DOHH2 (cell line): ENCODE measurements around the gene FOXP3.

Experiments
- H3F3A ChIP-seq: fragments of 200-600 bp; sonication (generic), shearing (Covaris generic); 2 replicates; pipeline ENCODE4 v1.6.0; 2016; ENCODE audit warnings: antibody characterized with exemption, mild to moderate bottlenecking; ENCODE audit not compliant: control insufficient read depth, insufficient read depth
- H3K27ac ChIP-seq: fragments of 200-600 bp; sonication (generic); 2 replicates; pipeline ENCODE4 v1.5.1; 2014; ENCODE audit warnings: low read depth, mild to moderate bottlenecking, low read length, moderate library complexity
- H3K27me3 ChIP-seq: fragments of 200-600 bp; sonication (generic); 2 replicates; pipeline ENCODE4 v1.6.1; 2014; ENCODE audit warnings: mild to moderate bottlenecking, low read length, mixed read lengths; ENCODE audit not compliant: control insufficient read depth
- H3K36me3 ChIP-seq: fragments of 200-600 bp; sonication (generic); 2 replicates; pipeline ENCODE4 v1.6.1; 2014; ENCODE audit warnings: mild to moderate bottlenecking, low read length, moderate library complexity, mixed read lengths; ENCODE audit not compliant: control insufficient read depth
- H3K4me1 ChIP-seq: fragments of 200-600 bp; sonication (generic); 2 replicates; pipeline ENCODE4 v1.6.1; 2014; ENCODE audit warnings: mild to moderate bottlenecking, low read length, mixed read lengths; ENCODE audit not compliant: control insufficient read depth
- H3K4me2 ChIP-seq: fragments of 200-600 bp; sonication (generic); 2 replicates; pipeline ENCODE4 v1.6.0; 2014; ENCODE audit warnings: mild to moderate bottlenecking, low read length, moderate library complexity
- H3K4me3 ChIP-seq: fragments of 200-600 bp; sonication (generic); 2 replicates; pipeline ENCODE4 v1.5.1; 2014; ENCODE audit warnings: mild to moderate bottlenecking, low read length, mixed read lengths
- H3K79me2 ChIP-seq: fragments of 200-600 bp; sonication (generic); 2 replicates; pipeline ENCODE4 v1.6.1; 2014; ENCODE audit warnings: mild to moderate bottlenecking, low read length, mixed read lengths; ENCODE audit not compliant: control insufficient read depth
- H3K9me2 ChIP-seq: fragments of 200-600 bp; sonication (generic); replicated peaks from 2 replicates; pipeline ENCODE4 v1.6.1; 2014; ENCODE audit warnings: mild to moderate bottlenecking, low read length, mixed read lengths; ENCODE audit not compliant: control insufficient read depth
- H3K9me3 ChIP-seq: fragments of 200-600 bp; sonication (generic); 2 replicates; pipeline ENCODE4 v1.6.1; 2014; ENCODE audit warnings: antibody characterized with exemption, low read length, mixed read lengths; ENCODE audit not compliant: control insufficient read depth, insufficient read depth
- H4K20me1 ChIP-seq: fragments of 200-600 bp; sonication (generic); 2 replicates; pipeline ENCODE4 v1.6.0; 2014; ENCODE audit warnings: low read depth, mild to moderate bottlenecking, antibody characterized with exemption, low read length, moderate library complexity; ENCODE audit not compliant: control insufficient read depth, insufficient read depth
- CTCF ChIP-seq: fragments of 200-600 bp; sonication (generic); IDR thresholded peaks from one replicate; pipeline ENCODE4 v1.5.1; 2014; ENCODE audit warnings: antibody characterized with exemption, mild to moderate bottlenecking, low read depth, low read length; ENCODE audit not compliant: poor library complexity, severe bottlenecking
- EZH2phosphoT487 ChIP-seq: fragments of 200-600 bp; sonication (generic); IDR thresholded peaks from 2 replicates; pipeline ENCODE4 v1.6.1; 2017; ENCODE audit warnings: borderline replicate concordance, mild to moderate bottlenecking, antibody characterized with exemption, low read length, moderate library complexity, mixed read lengths

FOXP3 gene

GRCh38 chrX:49226946-49227345, 37.6 kb downstream of the FOXP3 start:
- H3K27me3 ChIP-seq: no peaks in the 10 kb centered on the region

GRCh38 chrX:49225858-49226257, 38.7 kb downstream of the FOXP3 start:
- no peaks in the 10 kb centered on the region for H3K27me3 ChIP-seq
- no peaks in the 10 kb centered on the region for H3K9me2 ChIP-seq
- no peaks in the 10 kb centered on the region for H4K20me1 ChIP-seq
- H3F3A ChIP-seq: no peaks in the 10 kb centered on the region
- TF ChIP-seq CTCF (no peak), EZH2phosphoT487 (no peak)
- no peaks in the 10 kb centered on the region for H3K79me2 ChIP-seq
- no peak overlapping the region for H3K27ac ChIP-seq
- H3K4me2 ChIP-seq: no peak overlapping the region
- peaks cover 9% of the 10 kb centered on the region; the same call in 1 of the 2 replicates for H3K4me1 ChIP-seq
- H3K4me3 ChIP-seq: no peak overlapping the region
- no peaks in the 10 kb centered on the region for H3K36me3 ChIP-seq
- H3K9me3 ChIP-seq: no peaks in the 10 kb centered on the region

More at GRCh38 chrX:49226946-49227345, 37.6 kb downstream of the FOXP3 start:
- Histone ChIP-seq H3F3A (no peaks in the 10 kb centered on the region), H3K4me1 (peaks cover 9% of the 10 kb centered on the region; the same call in 1 of the 2 replicates), H3K9me2 (no peaks in the 10 kb centered on the region), H3K4me2 (no peak overlapping the region), H3K36me3 (no peaks in the 10 kb centered on the region), H3K4me3 (no peak overlapping the region), H3K79me2 (no peaks in the 10 kb centered on the region), H4K20me1 (no peaks in the 10 kb centered on the region), H3K27ac (no peak overlapping the region), H3K9me3 (no peaks in the 10 kb centered on the region)
- TF ChIP-seq CTCF (no peak), EZH2phosphoT487 (no peak)

GRCh38 chrX:49221868-49222267, 42.6 kb downstream of the FOXP3 start:
- Histone ChIP-seq H3K4me2 (no peak overlapping the region), H3K4me3 (no peak overlapping the region), H3K27me3 (no peaks in the 10 kb centered on the region), H3K9me3 (no peaks in the 10 kb centered on the region), H3K79me2 (no peaks in the 10 kb centered on the region), H4K20me1 (no peaks in the 10 kb centered on the region), H3K4me1 (no peaks in the 10 kb centered on the region), H3K36me3 (no peaks in the 10 kb centered on the region), H3K27ac (no peak overlapping the region), H3F3A (no peaks in the 10 kb centered on the region), H3K9me2 (no peaks in the 10 kb centered on the region)
- TF ChIP-seq EZH2phosphoT487: no peak
- TF ChIP-seq CTCF: no peak
